ENCODE data around the gene PRSS16. TPM values are rescaled to one million over a fixed set of nuclear protein-coding genes. Genes with fewer than 3 reads are reported as not detected.

PRSS16 gene
- total RNA-seq, 1 donor from 2014 or later = 1.0 TPM

DNA sequence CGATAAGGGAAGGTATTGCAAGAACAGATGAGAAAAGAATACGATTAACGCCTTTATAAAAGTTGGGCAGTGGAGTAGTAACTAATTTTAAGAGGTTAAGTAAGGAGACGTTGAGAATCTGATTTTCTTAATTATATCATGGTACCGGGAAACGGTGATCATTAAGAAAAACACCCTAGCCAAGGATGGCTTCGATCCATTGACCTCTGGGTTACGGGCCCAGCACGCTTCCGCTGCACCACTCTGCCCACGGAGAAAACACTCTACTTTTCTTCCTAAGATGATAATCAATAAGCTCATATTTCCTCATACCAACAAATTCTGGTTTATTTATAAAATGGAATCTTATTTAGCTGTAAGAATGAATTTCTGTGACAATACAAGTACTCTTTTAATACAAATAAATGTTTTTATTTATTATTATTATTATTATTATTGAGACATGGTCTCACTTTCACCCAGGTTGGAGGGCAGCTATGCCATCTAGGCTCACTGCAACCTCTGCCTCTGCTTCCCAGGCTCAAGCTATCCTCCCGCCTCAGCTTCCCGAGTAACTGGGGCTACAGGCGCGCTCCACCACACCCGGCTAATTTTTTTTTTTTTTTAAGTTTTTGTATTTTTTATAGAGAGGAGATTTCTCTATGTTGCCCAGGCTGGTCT lies 56.2 kb downstream of the PRSS16 start:
- DNase-seq (ENCODE audit: low read depth) = no peak
- H3K4me3 ChIP-seq (ENCODE audit: low read depth, low read length) = no peak overlapping the region
- TF ChIP-seq, protein P1, sequence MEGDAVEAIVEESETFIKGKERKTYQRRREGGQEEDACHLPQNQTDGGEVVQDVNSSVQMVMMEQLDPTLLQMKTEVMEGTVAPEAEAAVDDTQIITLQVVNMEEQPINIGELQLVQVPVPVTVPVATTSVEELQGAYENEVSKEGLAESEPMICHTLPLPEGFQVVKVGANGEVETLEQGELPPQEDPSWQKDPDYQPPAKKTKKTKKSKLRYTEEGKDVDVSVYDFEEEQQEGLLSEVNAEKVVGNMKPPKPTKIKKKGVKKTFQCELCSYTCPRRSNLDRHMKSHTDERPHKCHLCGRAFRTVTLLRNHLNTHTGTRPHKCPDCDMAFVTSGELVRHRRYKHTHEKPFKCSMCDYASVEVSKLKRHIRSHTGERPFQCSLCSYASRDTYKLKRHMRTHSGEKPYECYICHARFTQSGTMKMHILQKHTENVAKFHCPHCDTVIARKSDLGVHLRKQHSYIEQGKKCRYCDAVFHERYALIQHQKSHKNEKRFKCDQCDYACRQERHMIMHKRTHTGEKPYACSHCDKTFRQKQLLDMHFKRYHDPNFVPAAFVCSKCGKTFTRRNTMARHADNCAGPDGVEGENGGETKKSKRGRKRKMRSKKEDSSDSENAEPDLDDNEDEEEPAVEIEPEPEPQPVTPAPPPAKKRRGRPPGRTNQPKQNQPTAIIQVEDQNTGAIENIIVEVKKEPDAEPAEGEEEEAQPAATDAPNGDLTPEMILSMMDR (conservative IDR thresholded peaks at IDR 0.05; ENCODE audit: low read depth, low read length) = no peak

Other genes with a start within 250 kb of the PRSS16 start
- not detected in 2 replicates for gene POM121L2, start 64.6 kb downstream of the PRSS16 start, total RNA-seq
- 1.2 and 1.4 TPM in 2 replicates for gene ZNF391, start 141.1 kb downstream of the PRSS16 start, total RNA-seq
- gene ZNF184, start 225.4 kb downstream of the PRSS16 start, total RNA-seq = 3.7 and 5.7 TPM in 2 replicates